Stimulated activated CD4-positive, alpha-beta T cell treated with anti-CD3 and anti-CD28 coated beads, Interleukin-4, amount 100 ng/mL, for 48 hours (primary cell): ENCODE results near the gene NOS1.

Experiments used
- DNase-seq, 2 donors: peaks; one replicate each; pipeline ENCODE4 v3.0.0-alpha.2; 2020; ENCODE audit warnings: low read depth in 2 of 2

NOS1 gene

DNA sequence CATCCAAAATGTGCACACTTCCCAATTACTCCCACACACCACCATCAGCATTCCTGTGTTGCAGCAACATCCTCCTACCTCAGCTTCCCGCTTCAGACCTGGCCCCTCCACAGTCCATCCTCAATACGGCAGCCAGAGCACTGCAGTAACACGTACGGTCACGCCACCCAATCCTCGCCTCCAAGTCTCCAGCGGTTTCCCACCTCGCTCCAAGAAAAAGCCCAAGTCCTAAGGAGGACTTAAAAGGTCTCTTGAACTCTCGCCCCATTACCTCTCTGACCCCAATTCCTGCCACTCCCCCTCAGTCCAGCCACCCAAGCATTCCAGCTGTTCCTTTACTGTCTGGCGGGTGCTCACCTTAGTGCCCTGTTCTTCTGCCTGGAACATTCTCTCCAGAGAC is 183.1 kb downstream of the NOS1 start:
- DNase-seq: no peak

DNA sequence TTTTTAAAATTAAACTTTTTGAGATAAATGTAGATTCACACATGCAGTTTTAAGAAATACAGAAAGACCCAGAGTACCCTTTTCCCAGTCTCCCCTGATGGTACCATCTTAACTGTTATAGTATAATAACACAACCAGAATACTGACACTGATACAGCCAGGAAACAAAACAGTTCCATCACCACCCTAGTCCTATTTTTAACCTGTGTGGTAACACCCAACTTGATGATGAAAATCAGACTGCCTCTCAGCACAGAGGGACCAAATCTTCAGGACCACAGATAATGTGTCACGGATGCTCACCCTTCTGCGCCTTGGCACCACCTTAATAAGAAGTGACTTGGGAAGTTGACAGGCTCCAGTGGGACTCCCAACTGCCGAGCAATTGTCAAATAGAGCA is 189.3 kb downstream of the NOS1 start:
- DNase-seq: no peak

DNA sequence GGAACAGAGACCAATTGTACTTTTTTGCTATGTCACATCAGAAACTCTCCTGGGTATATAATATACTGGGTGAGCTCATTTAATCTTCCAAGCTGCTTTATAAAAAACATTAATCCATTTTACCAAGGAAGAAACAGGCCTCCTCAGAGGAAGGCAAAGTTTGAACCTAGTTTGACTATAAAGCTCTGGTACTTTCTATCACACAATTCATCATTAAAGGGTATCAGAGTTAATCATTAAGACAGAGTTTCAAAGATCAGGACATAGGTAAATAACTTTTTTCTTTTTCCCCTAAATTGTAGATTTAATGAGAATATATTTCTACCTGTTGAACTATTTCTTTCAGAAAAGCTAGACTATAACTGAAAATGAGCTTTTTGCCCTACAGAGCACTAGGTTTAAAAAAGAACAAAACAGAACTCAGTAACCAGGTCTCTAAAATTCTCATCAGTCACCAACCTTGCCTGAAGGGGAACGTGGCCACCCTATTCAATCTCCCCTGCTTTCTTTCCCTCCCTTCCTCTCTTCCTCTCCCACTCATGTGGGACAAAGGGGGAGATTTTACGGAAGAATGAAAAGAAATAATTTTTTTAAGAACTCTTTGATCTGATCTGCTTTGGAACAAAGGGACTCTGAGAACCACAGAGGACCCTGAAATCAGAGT is 189.8 kb downstream of the NOS1 start:
- DNase-seq: no peak

DNA sequence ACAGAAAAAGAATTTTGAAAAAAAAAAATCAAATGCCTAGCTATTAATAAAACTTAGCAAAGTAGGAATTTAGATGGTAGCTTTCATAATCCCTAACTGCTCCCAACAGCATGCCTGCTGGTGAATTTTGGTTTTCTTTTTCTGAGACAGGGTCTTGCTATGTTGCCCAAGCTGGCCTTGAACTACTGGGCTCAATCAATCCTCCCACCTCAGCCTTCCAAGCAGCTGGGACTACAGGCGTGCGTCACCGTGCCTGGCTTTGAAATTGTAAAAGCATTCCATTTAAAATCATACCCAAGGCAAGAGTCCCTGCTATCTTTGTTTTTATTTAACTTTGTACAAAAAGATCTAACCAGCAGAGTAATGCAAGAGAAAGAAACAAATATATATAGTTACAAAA is 191.9 kb downstream of the NOS1 start:
- DNase-seq: no peak

GRCh38 chr12:117168976-117169375 is 192.4 kb downstream of the NOS1 start:
- DNase-seq: no peak

GRCh38 chr12:117167769-117168168 is 193.7 kb downstream of the NOS1 start:
- DNase-seq: no peak

DNA sequence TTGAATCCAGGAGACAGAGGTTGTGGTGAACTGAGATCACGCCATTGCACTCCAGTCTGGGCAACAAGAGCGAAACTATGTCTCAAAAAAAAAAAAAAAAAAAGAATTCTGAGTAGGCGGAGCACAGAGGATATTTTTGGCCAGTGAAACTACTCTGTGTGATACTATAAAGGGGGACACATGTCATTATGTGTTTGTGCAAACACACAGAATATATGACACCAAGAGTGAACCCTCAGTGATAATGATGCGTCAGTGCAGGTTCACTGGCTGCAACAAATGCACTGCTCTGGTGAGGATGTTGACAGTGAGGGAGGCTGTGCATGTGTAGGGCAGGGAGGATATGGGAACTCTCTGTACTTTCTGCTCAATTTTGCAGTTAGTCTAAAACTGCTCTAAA is 195.3 kb downstream of the NOS1 start:
- no peak for DNase-seq

DNA sequence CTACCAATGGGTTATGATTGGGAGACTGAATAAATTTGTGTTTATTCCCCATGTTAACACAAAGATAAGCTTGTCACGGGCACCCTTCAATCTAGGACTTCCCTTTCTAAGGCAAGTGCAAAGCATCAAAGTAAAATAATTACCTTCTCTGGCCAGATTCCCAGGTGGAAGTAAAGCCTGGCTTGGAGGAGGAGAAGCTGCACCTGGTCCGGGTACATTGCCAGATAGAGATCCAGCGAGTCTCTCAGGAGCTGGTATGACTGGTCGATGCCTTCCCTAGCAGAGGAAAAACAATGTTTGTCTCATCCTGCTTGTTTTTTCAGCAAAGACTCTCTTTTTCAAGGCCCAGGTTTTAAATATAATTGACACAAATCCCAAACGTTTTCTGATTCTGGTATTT is 196.1 kb downstream of the NOS1 start:
- DNase-seq: no peak

GRCh38 chr12:117162633-117163032 is 198.8 kb downstream of the NOS1 start:
- no peak for DNase-seq

GRCh38 chr12:117162167-117162539 is 199.3 kb downstream of the NOS1 start:
- DNase-seq: no peak

- no peak for DNase-seq
Observed at GRCh38 chr12:117161460-117162166, 199.8 kb downstream of the NOS1 start.

DNA sequence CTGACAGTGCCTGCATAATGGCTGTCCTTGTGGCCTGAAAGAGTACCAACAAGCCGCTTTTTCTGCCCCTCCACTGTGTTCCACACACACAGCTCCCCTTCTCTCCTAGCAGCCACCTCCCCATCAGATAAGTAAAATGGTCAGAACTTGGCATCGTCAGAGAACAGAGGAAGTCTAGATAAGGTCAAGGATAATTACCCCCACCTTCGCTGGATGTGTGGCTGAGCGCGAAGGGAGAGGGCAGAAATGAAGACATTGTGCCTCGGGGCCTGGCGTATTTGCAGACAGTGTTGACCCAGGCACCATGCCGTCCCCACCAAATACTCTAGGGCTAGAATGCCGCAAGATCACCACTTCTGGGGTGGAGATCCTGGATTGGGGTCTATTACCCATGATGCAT is 201.8 kb downstream of the NOS1 start:
- DNase-seq: no peak

- no peak for DNase-seq
Observed at GRCh38 chr12:117158911-117159553, 202.4 kb downstream of the NOS1 start.
